GM23338 (cell line): ENCODE data around the gene NTRK1. TPM values are rescaled to one million over a fixed set of nuclear protein-coding genes. Genes with fewer than 3 reads are reported as not detected.

Experiments used
- ATAC-seq: fragments of 200-7000 bp; cut with Tn5 transposase; 3 replicates; pipeline ENCODE4 v1.9.1; 2020
- DNase-seq: peaks from one replicate; pipeline ENCODE4 v3.0.0-alpha.2; 2015; ENCODE audit warnings: low spot score
- H2AFZ ChIP-seq: fragments of 200-600 bp; sonication (generic); 2 replicates; pipeline ENCODE4 v1.8.0; 2016; ENCODE audit warnings: antibody characterized with exemption, mild to moderate bottlenecking, moderate library complexity
- H3F3A ChIP-seq: fragments of 200-600 bp; sonication (generic); replicated peaks from 2 replicates; pipeline ENCODE4 v1.8.0; 2017; ENCODE audit warnings: antibody characterized with exemption, mixed run types, low read depth
- H3K27ac ChIP-seq: fragments of 200-600 bp; sonication (generic); 2 replicates; pipeline ENCODE4 v1.6.1; 2016; ENCODE audit warnings: low read depth
- H3K27me3 ChIP-seq: fragments of 200-600 bp; sonication (generic); 2 replicates; pipeline ENCODE4 v1.8.0; 2016; ENCODE audit warnings: mild to moderate bottlenecking, mixed run types, moderate library complexity; ENCODE audit not compliant: insufficient read depth
- H3K36me3 ChIP-seq: fragments of 200-600 bp; sonication (generic); 2 replicates; pipeline ENCODE4 v1.8.0; 2016; ENCODE audit warnings: mild to moderate bottlenecking; ENCODE audit not compliant: insufficient read depth
- H3K4me1 ChIP-seq: fragments of 200-600 bp; sonication (generic); 2 replicates; pipeline ENCODE4 v1.8.0; 2016; ENCODE audit warnings: mild to moderate bottlenecking, moderate library complexity; ENCODE audit not compliant: insufficient read depth
- H3K4me2 ChIP-seq: fragments of 200-600 bp; sonication (generic); 2 replicates; pipeline ENCODE4 v1.7.1; 2017; ENCODE audit warnings: mixed run types
- H3K4me3 ChIP-seq: fragments of 200-600 bp; sonication (generic); 2 replicates; pipeline ENCODE4 v1.6.1; 2016; ENCODE audit warnings: mixed run types
- H3K79me2 ChIP-seq: fragments of 200-600 bp; sonication (generic); replicated peaks from 2 replicates; pipeline ENCODE4 v1.8.0; 2017; ENCODE audit warnings: mild to moderate bottlenecking; ENCODE audit not compliant: insufficient read depth
- H3K9me2 ChIP-seq: fragments of 200-600 bp; sonication (generic); 2 replicates; pipeline ENCODE4 v1.8.0; 2017; ENCODE audit not compliant: insufficient read depth
- H4K20me1 ChIP-seq: fragments of 200-600 bp; sonication (generic); replicated peaks from 2 replicates; pipeline ENCODE4 v1.8.0; 2017; ENCODE audit warnings: mild to moderate bottlenecking; ENCODE audit not compliant: insufficient read depth
- H3K27ac Mint-ChIP-seq: 2 replicates; pipeline ENCODE4 v1.8.0; 2020; ENCODE audit warnings: inconsistent platforms, mild to moderate bottlenecking, moderate library complexity, mixed read lengths
- H3K27me3 Mint-ChIP-seq: 3 replicates; pipeline ENCODE4 v1.8.0; 2022; ENCODE audit warnings: low read depth, mild to moderate bottlenecking, moderate library complexity, mixed read lengths, inconsistent platforms; ENCODE audit not compliant: insufficient read depth, poor library complexity
- H3K36me3 Mint-ChIP-seq: 3 replicates; pipeline ENCODE4 v1.8.0; 2021; ENCODE audit warnings: low read depth, mild to moderate bottlenecking, inconsistent platforms, moderate library complexity, mixed read lengths
- H3K4me1 Mint-ChIP-seq: 3 replicates; pipeline ENCODE4 v1.8.0; 2020; ENCODE audit warnings: mild to moderate bottlenecking, inconsistent platforms, mixed read lengths
- H3K4me3 Mint-ChIP-seq: 3 replicates; pipeline ENCODE4 v1.8.0; 2021; ENCODE audit warnings: moderate library complexity, mild to moderate bottlenecking, inconsistent platforms, mixed read lengths
- H3K9me3 Mint-ChIP-seq: 3 replicates; pipeline ENCODE4 v1.8.0; 2020; ENCODE audit warnings: moderate library complexity, mild to moderate bottlenecking, inconsistent platforms, mixed read lengths
- CREB1 ChIP-seq: fragments of 250-450 bp; sonication (Bioruptor Pico); IDR thresholded peaks from 2 replicates; pipeline ENCODE4 v1.5.0; 2020; ENCODE audit warnings: low read depth, mild to moderate bottlenecking, moderate library complexity
- EZH2 ChIP-seq: fragments of 200-600 bp; sonication (generic); IDR thresholded peaks from one replicate; pipeline ENCODE4 v1.8.0; 2017; ENCODE audit warnings: antibody characterized with exemption, mild to moderate bottlenecking, low read depth; ENCODE audit not compliant: unreplicated experiment
- JUNB ChIP-seq: IDR thresholded peaks from one replicate; pipeline ENCODE4 v1.6.1; 2016; ENCODE audit warnings: antibody characterized with exemption; ENCODE audit not compliant: unreplicated experiment
- NANOG ChIP-seq: IDR thresholded peaks from 2 replicates; pipeline ENCODE4 v1.6.1; 2016; ENCODE audit warnings: antibody characterized with exemption, borderline replicate concordance
- POLR2AphosphoS5 ChIP-seq: IDR thresholded peaks from 2 replicates; pipeline ENCODE4 v1.6.1; 2016; ENCODE audit warnings: antibody characterized with exemption, low read depth
- STAT1 ChIP-seq: IDR thresholded peaks from one replicate; pipeline ENCODE4 v1.6.1; 2016; ENCODE audit warnings: antibody characterized with exemption; ENCODE audit not compliant: unreplicated experiment
- ZNF114 ChIP-seq: fragments of 250-450 bp; sonication (Bioruptor Pico); IDR thresholded peaks from 2 replicates; pipeline ENCODE4 v1.5.0; 2020; ENCODE audit warnings: mild to moderate bottlenecking, moderate library complexity
- ZNF331 ChIP-seq: fragments of 250-450 bp; sonication (Bioruptor Pico); IDR thresholded peaks from 2 replicates; pipeline ENCODE4 v1.5.0; 2020; ENCODE audit warnings: low read depth, mild to moderate bottlenecking, moderate library complexity
- polyA plus RNA-seq: library from polyadenylated mRNA; unstranded; fragments of >200 nt; fragmentation: Nextera tagmentation; extraction: Ambion mirVana; gene quantifications from 2 replicates; pipeline ENCODE4 v1.2.1, GENCODE V29; 2016
- total RNA-seq: library from RNA; depleted of rRNA; stranded (reverse); fragments of >200 nt; shearing (Covaris generic); gene quantifications from 2 replicates; pipeline ENCODE4 v1.2.3, GENCODE V29; 2014
- TF ChIP-seq, protein P1 (sequence below): IDR thresholded peaks from one replicate; pipeline ENCODE4 v1.6.1; 2018; ENCODE audit warnings: antibody characterized with exemption; ENCODE audit not compliant: unreplicated experiment
- TF ChIP-seq, protein P2 (sequence below), 2 experiments: fragments of 200-600 bp in 1 of 2; sonication (generic) in 1 of 2; conservative IDR thresholded peaks; 2 replicates each; pipeline versions ENCODE4 v1.5.1 to v1.6.1; 2016 to 2017; ENCODE audit warnings: antibody characterized with exemption in 2 of 2, low read depth in 2 of 2, mild to moderate bottlenecking in 2 of 2, moderate library complexity in 1 of 2

The NTRK1 gene
- total and polyA plus RNA-seq, 2 experiments from 2014 or later: 0.42 to 0.45 TPM

GRCh38 chr1:156836041-156836654 lies 24.5 kb upstream of the NTRK1 start:
- no peaks in the 10 kb centered on the region for H4K20me1 ChIP-seq
- H3K4me3 ChIP-seq: no peak overlapping the region
- peaks cover 7% of the 10 kb centered on the region; the same call in 1 of the 2 replicates for H3K4me1 ChIP-seq
- H3K9me2 ChIP-seq: no peaks in the 10 kb centered on the region
- no peaks in the 10 kb centered on the region for H3F3A ChIP-seq
- ATAC-seq (no peak), DNase-seq (no peak)
- H2AFZ ChIP-seq: no peak overlapping the region
- Mint-ChIP-seq H3K4me3 (no peak overlapping the region), H3K27ac (no peak overlapping the region; the same call in 1 of the 2 replicates), H3K27me3 (peaks cover 21% of the 10 kb centered on the region), H3K4me1 (peaks cover 12% of the 10 kb centered on the region), H3K9me3 (no peaks in the 10 kb centered on the region), H3K36me3 (no peaks in the 10 kb centered on the region)
- H3K36me3 ChIP-seq: no peaks in the 10 kb centered on the region
- peaks cover 33% of the 10 kb centered on the region; the same call in 1 of the 2 replicates for H3K27me3 ChIP-seq
- H3K79me2 ChIP-seq: no peaks in the 10 kb centered on the region
- no peak overlapping the region for H3K4me2 ChIP-seq
- no peak overlapping the region for H3K27ac ChIP-seq
- no peak for TF ChIP-seq NANOG

GRCh38 chr1:156836892-156837291 lies 23.8 kb upstream of the NTRK1 start:
- Histone ChIP-seq H3K4me3 (no peak overlapping the region), H3K79me2 (no peaks in the 10 kb centered on the region), H3K4me1 (peaks cover 8% of the 10 kb centered on the region; the same call in 1 of the 2 replicates), H3K27me3 (peaks cover 40% of the 10 kb centered on the region; the same call in 1 of the 2 replicates), H3K4me2 (no peak overlapping the region), H4K20me1 (no peaks in the 10 kb centered on the region), H3K27ac (no peak overlapping the region), H3K36me3 (no peaks in the 10 kb centered on the region), H2AFZ (no peak overlapping the region), H3K9me2 (no peaks in the 10 kb centered on the region), H3F3A (no peaks in the 10 kb centered on the region)
- TF ChIP-seq, protein P1, sequence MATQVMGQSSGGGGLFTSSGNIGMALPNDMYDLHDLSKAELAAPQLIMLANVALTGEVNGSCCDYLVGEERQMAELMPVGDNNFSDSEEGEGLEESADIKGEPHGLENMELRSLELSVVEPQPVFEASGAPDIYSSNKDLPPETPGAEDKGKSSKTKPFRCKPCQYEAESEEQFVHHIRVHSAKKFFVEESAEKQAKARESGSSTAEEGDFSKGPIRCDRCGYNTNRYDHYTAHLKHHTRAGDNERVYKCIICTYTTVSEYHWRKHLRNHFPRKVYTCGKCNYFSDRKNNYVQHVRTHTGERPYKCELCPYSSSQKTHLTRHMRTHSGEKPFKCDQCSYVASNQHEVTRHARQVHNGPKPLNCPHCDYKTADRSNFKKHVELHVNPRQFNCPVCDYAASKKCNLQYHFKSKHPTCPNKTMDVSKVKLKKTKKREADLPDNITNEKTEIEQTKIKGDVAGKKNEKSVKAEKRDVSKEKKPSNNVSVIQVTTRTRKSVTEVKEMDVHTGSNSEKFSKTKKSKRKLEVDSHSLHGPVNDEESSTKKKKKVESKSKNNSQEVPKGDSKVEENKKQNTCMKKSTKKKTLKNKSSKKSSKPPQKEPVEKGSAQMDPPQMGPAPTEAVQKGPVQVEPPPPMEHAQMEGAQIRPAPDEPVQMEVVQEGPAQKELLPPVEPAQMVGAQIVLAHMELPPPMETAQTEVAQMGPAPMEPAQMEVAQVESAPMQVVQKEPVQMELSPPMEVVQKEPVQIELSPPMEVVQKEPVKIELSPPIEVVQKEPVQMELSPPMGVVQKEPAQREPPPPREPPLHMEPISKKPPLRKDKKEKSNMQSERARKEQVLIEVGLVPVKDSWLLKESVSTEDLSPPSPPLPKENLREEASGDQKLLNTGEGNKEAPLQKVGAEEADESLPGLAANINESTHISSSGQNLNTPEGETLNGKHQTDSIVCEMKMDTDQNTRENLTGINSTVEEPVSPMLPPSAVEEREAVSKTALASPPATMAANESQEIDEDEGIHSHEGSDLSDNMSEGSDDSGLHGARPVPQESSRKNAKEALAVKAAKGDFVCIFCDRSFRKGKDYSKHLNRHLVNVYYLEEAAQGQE: no peak
- TF ChIP-seq, protein P2, sequence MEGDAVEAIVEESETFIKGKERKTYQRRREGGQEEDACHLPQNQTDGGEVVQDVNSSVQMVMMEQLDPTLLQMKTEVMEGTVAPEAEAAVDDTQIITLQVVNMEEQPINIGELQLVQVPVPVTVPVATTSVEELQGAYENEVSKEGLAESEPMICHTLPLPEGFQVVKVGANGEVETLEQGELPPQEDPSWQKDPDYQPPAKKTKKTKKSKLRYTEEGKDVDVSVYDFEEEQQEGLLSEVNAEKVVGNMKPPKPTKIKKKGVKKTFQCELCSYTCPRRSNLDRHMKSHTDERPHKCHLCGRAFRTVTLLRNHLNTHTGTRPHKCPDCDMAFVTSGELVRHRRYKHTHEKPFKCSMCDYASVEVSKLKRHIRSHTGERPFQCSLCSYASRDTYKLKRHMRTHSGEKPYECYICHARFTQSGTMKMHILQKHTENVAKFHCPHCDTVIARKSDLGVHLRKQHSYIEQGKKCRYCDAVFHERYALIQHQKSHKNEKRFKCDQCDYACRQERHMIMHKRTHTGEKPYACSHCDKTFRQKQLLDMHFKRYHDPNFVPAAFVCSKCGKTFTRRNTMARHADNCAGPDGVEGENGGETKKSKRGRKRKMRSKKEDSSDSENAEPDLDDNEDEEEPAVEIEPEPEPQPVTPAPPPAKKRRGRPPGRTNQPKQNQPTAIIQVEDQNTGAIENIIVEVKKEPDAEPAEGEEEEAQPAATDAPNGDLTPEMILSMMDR (conservative IDR thresholded peaks at IDR 0.05; ENCODE audit: low read depth in 2 of 2): no peak
- TF ChIP-seq ZNF114 (CRISPR knock-in tag) (no peak), EZH2 (no peak), ZNF331 (CRISPR knock-in tag) (no peak), CREB1 (no peak), POLR2AphosphoS5 (no peak), STAT1 (no peak), JUNB (no peak), NANOG (no peak)
- Mint-ChIP-seq H3K4me3 (no peak overlapping the region), H3K36me3 (no peaks in the 10 kb centered on the region), H3K27me3 (peaks cover 19% of the 10 kb centered on the region), H3K27ac (no peak overlapping the region), H3K9me3 (no peaks in the 10 kb centered on the region), H3K4me1 (peaks cover 13% of the 10 kb centered on the region)
- DNase-seq: no peak
- ATAC-seq: no peak
